CD4-positive, alpha-beta T cell treated with Interleukin-12 subunit alpha and Interleukin-12 subunit beta, for 1 hour (primary cell): ENCODE measurements around the gene CIAO3.

ENCODE experiments used
- DNase-seq: peaks from one replicate; pipeline ENCODE4 v3.0.0-alpha.2; 2020

The CIAO3 gene

GRCh38 chr16:721765-722540 lies 18.8 kb downstream of the CIAO3 start:
- DNase-seq: peak; percentile 53

- DNase-seq: peak; percentile 85
These were observed 19.6 kb downstream of the CIAO3 start, which contains the start of gene ANTKMT for GRCh38 chr16:720990-721764. Gene ANTKMT, plus strand, starts transcription at chr16:721146. Its CDS starts 129 bp downstream, at chr16:721275.

DNA sequence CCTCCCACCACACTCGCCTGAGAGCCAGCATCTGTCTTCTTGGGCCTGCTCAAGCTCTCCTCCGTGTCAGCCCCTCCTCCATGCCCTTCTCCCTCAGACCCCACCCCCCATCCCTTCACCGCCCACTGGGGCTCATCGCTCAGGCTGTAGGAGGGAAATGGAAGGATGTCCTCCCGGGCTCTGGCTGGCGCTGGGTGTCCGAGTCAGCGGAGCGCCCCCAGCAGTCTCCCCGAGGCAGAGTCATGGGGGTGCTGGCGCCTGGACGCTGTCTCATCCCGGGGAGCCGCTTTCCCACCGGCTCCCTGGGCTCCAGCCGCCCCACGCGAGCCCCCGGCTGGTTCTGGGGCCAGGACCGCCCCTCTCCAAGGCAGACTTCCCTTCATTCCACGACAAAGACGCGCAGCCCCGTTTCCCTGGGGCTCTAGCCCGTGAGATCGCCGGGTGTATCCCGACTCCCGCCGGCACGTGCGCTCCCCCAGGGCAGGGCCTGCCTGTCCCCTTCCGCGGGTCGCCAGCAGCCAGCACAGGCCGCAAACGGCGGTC lies 20.3 kb downstream of the CIAO3 start:
- DNase-seq: peak; percentile 35

DNA sequence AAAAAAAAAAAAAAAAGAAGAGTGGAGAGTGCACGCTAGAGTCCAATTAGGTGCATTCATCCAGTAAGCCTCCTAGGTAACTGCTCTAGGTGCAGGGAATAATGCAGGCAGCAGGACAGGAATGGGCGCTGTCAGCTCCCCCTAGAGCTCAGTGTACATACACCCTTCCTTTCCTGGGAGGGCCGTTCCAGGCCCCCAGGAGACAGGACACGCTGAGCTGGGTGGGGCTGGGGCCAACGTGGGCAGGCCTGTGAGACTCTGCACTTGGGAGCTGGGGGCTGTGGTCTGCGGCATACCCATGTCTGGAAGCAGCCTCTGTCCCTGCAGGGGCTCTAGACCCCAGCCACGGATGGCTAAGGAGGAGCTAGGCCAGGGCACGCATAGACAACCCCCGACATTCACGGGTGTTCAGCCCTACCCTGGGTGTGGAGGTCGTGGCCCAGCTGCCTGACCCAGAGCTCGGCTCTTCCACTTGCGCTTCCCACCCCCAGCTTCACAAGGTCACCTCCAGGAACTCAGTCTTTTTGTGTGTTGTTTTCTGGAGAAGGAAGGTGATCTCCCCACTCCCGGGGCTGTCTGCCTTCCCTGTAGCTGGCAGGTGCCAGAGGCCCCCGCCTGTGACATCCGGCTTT lies 20.9 kb downstream of the CIAO3 start:
- DNase-seq: no peak

- no peak for DNase-seq
These were observed 21.9 kb downstream of the CIAO3 start for GRCh38 chr16:718922-719321.

GRCh38 chr16:718389-718788 lies 22.4 kb downstream of the CIAO3 start:
- no peak for DNase-seq

GRCh38 chr16:717450-718245 lies 23.1 kb downstream of the CIAO3 start:
- DNase-seq: no peak

GRCh38 chr16:716768-717325 lies 23.9 kb downstream of the CIAO3 start:
- DNase-seq: no peak

DNA sequence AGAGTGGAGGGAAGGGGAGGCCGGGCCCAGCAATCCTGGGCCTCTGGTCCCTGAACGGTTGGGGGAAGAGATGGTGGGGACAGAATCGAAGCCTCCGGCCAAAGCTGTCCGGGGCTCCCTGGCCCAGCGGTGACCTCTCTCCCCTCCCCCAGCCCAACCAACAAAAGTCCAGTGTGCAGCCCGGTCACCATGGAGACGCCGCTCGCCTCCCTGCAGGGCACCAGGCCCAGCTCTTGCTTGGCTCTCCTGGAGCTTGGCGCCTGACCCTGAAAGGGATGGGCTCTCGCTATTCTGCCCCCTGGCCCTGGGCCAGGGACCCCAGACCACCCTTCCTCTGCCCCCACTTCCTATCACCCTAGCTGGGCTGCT lies 24.6 kb downstream of the CIAO3 start:
- no peak for DNase-seq

- no peak for DNase-seq
These were observed 25.2 kb downstream of the CIAO3 start for GRCh38 chr16:715477-716199.

- DNase-seq: peak; percentile 91
These were observed 26.0 kb downstream of the CIAO3 start, which contains the start of gene METRN for GRCh38 chr16:714558-715476. Gene METRN, plus strand, starts transcription at chr16:715118. Its CDS starts 172 bp downstream, at chr16:715290.

- no peak for DNase-seq
These were observed 26.7 kb downstream of the CIAO3 start for GRCh38 chr16:714079-714478.

DNA sequence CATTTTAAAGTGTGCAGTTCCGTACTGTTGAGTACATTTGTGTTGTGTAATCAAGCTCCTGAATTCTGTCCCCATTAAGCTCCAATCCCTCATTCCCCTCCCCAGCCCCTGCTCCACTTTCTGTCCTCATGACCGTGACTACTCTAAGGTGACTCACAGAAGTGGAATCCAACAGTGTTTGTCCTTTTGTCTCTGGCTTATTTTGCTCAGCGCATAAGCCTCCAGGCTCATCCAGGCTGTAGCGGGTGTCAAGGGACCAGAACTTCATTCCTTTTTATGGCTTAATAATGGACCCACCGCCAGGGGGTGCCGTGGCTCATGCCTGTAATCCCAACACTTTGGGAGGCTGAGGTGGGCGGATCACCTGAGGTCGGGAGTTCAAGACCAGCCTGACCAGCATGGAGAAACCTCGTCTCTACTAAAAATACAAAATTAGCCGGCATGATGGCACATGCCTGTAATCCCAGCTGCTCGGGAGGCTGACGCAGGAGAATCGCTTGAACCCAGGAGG lies 28.0 kb downstream of the CIAO3 start:
- DNase-seq: peak; percentile 55

- DNase-seq: peak; percentile 82
These were observed 29.1 kb downstream of the CIAO3 start for GRCh38 chr16:711548-712320.

DNA sequence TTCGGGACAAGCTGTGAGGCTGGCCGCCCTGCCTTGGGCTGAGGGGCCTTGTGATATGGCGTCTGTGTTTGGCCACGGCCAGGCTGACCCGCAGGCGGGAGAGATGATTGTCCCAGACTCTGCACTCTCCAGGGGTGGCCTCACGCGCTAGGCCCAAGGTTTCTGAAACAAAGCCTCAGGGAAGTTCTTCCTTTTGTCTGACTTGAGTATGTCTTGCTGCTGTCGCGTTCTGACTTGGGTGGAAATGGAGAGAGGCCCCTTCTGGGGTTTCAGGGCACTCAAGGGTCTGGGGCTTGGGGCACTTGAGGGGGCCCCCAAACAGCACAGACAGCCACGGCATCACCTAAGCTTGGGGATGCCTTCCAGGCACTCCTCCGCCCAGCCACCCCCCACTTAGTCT lies 29.7 kb downstream of the CIAO3 start:
- DNase-seq: no peak

- no peak for DNase-seq
These were observed 30.2 kb downstream of the CIAO3 start for GRCh38 chr16:710500-711075.

- DNase-seq: no peak
These were observed 31.0 kb downstream of the CIAO3 start for GRCh38 chr16:709566-710499.

DNA sequence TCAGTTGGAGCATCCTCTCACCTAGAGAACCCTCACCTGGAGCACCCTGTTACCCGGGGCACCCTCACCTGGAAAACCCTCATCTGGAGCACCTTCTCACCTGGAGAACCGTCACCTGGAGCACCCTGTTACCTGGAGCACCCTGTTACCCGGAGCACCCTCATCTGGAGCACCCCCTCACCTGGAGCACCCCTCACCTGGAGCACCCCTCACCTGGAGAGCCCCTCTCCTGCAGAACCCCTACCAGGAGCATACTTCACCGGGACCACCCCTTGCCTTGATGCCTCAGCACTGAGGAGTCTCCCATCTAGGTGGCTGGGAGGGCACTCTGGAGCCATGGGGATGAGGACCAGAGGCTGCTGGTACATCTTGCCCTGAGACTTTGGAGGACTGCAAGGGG lies 31.8 kb downstream of the CIAO3 start:
- DNase-seq: no peak
